NCI-H146 treated with DMSO at 0.1 percent for 48 hours (cell line): ENCODE results near the gene CD6.

Experiments
- DNase-seq: peaks from one replicate; lab custom pipeline; 2025; ENCODE audit not compliant: unreplicated experiment; lab: John Stamatoyannopoulos, UW

The CD6 gene

DNA sequence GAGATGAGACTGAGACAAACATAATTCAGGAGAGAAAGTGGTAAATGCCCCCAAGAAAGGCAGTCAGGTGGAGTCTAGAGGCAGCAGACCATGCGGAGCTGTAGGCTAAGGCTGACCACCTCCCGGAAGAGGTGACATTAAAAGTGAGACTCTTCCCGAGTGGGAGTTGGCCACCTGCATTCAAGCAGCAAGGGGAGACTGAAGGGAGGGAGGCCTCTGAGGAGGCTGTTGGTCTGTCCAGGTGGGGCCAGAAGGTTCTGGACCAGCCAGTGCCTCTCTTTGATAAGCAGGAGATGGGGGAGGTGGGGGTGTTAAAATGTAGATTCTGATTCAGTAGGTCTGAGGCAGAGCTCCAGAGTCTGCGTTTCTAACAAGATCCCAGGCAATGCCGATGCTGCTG, 37.5 kb downstream of the CD6 start:
- DNase-seq: no peak

DNA sequence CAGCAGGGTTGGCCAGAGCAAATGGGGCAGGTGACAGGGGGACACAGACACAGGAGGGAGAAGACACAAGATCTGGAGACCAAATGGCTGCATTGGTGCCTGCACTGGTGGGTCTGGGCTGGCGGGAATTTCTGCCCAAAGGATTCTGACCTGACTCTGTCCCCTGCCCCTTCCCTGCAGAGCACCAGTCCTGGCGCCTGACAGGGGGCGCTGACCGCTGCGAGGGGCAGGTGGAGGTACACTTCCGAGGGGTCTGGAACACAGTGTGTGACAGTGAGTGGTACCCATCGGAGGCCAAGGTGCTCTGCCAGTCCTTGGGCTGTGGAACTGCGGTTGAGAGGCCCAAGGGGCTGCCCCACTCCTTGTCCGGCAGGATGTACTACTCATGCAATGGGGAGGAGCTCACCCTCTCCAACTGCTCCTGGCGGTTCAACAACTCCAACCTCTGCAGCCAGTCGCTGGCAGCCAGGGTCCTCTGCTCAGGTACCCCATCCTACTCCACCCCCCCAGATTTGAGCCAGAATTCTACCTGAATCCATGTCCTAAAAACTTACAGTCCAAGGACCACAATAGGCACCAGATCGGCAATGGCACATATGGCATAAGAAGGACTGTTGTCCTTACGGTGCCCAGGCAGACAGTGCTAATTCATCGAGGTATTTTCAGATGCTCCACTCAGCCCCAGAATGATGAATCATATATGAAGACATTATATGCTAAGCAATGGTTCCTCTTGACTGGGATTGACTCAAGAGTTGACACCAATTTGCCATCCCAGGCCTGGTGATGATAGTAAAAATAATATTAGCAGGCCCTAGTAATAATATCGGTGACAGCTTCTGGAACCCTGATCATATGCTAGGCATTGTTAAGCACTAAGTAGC, 38.2 kb downstream of the CD6 start:
- no peak for DNase-seq

DNA sequence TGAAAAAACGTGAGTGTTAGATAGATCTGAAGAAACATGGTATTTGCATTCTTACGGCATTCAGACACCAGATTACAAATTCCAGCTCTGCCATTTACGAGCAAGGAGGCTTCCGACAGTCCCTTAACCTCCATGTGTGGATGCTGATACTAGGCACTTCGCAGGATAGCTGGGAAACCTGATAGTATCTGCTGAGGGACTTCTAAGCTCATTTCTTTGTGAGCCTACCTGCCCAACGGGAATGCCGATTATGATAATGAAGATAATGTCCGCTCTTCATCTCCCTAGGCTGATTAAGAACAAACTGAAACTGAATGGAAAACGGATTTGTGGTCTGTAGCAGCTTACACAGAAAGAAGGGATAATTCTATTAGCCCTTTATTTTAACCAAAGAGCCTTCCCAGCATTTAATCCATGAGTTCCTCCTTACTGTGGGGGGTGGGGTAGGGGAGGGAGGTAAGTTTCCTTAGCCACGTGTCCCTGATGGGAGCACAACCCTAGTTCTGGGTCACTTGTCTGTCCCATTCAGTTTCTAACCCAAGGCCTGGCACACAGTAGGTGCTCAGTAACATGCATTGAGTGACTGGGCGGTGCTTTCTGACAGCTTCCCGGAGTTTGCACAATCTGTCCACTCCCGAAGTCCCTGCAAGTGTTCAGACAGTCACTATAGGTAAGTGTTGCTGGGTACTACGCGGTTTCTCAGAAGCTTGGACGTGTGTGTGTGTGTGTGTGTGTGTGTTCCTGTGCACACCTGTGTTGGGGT, 39.2 kb downstream of the CD6 start:
- DNase-seq: no peak

DNA sequence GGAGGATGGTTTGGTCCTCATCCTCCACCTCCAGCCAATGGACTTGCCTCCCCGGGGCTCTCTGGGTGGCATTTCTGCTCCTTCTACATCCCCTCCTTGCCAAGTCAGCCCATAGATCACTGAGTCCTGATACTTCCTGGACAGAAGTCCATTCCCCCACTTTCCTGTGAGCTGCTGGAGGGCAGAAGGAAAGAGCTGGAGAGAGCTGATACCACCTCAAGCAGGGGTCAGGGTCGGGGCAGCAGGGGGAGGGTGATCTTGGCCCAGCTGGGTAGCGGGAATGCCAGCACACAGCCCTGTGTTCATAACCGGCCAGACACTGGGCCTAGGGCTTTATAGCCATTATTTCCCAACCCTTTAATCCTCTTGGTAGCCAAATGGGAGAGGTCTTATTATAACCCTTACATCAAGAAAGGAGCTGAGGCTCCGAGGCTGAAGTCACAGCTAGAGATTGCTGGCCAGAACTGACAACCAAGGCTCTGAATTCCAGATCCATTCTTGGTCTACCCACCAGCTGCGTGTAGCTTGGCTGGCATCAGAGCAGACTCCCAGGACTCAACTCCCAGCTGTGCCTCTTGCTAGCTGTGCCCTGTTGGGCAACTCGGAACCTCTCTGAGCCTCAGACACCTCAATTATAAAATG, 39.9 kb downstream of the CD6 start:
- no peak for DNase-seq

DNA sequence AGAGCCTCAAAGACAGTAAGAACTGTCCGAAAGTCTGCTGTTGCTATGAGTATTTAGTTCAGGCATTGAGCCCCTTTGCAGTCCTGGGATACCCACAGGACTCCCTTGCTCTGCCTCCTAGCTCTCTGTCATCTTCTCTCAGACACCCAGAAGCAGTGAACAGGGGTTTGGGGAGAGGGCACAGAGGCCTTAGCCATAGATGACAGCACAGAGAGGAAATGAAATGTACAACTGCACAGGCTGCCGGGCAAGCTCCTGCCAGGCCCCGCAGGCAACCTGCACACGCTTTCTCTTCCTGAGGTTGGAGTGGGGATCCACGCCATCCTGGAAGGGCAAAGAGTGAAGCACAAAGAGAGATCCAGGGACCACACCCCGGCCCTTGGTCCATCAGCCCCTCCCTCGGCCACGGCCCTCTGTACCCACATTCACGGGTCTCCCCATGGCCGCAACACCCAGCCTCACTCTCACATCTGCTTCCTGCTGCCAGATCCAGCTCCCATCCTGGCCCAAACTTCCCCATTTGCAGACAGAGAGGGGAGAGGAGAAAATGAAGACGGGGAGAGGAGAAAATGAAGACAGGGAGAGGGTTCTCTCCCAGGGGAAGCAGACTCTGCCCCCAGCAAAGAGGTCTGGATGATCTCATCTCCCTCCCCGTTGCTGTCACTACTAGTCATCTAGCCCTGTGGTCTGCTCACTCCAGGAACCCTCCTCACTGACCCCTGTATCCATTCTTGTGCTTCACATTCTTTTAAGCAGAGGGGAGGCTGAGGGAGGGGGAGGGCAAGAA, 40.7 kb downstream of the CD6 start:
- no peak for DNase-seq

DNA sequence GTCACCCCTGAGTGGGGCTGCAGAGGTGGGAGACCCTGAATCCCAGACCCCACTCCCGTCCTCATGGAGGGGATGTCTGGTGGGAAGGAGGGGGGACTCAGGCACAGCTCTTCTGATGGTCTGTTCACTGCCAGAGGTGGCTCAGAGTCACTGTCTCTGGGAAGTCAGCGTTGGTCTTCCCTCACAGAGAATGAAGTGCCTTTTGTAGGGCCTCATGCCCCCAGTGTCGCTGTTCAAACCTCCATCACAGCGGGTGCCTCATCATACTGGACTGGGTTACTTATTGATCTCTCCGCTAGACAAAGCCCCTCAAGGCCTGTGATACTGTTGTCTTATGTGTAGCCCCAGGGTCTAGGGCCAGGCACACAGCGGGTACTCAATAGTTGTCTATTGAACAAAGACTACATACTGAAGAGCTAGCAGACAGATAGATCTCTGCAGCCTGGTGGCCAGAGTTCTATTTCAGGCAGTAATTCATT, 41.3 kb downstream of the CD6 start:
- DNase-seq: peak; percentile 99

DNA sequence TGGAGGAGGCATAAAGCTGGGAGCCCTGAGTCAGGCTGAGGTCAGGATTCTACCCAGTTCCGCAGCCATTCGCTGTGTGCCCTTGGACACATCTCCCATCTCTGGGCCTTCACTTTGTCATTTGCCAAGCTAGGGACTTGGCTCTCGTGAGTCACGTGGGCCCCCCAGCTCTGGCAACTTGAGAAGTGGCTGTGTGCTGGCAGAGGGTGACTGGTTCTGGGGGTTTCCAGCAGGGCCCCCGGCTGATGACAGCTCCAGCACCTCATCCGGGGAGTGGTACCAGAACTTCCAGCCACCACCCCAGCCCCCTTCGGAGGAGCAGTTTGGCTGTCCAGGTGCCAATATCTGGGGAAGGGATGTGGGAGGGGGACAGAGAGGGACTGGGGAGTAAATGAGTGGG, 46.6 kb downstream of the CD6 start:
- DNase-seq: no peak

DNA sequence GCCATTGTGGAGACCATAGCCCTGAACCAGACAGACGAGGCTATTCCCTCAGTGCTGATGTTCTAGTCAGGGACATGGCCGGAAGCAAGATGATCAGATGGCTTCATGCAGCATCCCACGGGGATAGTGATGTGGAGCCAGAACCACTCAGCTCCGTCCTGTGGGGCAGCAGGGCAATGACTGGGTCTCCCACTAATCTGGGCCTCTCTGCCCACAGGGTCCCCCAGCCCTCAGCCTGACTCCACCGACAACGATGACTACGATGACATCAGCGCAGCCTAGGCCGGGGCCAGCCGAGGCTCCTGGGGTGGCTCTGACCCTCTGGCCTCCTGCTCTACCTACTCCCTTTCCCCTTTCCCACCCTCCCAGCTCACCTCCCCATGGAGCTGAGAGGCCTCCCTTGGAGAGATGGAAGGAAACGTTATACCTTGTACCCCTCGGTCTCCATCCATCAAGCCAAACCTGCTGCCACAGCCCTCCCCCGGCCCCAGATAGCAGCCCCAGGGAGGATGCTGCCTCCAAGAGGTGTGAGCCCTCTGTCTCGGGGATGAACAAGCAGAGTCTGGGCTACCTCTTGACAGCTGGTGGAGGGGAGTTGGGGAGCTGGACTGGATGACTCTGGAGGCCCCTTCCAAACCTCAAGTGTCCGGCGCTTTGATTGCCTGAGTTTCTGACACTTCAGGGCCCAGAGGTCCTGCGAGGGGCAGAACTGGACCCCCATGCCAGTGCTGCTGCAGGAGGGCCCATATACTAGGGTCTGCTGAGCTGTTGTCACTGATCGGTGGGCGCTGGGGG, 47.8 kb downstream of the CD6 start:
- DNase-seq: no peak

DNA sequence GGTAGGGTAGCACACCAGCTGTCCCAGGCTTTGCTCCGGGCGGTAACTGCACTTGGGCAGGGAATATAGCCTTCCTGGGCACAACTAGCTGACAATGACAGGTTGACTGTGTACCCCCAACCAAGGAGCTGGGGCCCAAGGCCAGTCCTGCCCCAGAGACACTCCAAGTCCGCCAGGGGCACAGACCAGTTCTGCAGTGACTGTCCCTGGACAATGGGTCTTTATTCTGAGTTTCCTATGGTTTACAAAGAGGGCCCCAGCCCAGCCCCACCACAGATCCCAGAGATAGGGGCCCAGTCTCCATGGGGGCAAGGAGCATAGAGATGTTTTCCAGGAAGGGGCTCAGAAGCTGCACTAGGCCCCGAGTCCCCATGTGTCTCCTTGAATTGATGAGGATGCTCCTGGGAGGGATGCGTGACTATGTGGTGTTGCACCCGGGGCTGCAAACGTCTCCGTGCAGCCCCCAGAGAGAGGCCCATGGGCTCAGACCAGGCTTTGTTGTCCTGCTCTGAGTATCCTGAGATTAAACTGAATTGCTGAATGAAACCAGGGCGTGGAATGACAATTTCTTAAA, 48.4 kb downstream of the CD6 start:
- no peak for DNase-seq

DNA sequence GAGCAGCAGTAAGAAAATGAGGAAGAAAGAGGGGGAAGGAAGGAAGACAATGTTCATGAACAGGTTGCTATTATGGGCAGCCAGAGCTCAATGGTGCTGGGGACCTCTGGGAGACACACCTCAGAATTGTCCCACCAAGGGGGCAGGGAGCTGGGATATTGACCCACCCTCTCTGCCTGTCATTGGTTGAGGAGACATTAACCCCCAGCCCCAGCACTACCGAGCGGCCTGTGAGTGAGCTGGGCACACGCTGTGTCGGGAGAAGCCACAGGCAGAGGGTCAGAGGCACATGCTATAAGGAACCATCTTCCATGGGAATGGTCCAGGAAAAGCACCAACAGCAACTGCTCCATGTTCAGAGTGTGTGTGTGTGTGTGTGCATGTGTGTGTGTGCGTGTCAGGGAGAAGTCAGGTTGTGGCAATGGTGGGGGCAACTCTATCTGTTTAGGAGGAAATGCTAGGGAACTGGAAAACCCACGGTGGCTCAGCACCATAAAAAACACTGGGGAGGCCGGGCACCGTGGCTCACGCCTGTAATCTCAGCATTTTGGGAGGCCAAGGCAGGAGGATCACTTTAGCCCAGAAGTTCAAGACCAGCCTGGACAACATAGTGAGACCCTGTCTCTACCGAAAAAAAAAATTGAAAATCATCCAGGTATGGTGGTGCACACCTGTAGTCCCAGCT, 49.2 kb downstream of the CD6 start:
- DNase-seq: no peak

DNA sequence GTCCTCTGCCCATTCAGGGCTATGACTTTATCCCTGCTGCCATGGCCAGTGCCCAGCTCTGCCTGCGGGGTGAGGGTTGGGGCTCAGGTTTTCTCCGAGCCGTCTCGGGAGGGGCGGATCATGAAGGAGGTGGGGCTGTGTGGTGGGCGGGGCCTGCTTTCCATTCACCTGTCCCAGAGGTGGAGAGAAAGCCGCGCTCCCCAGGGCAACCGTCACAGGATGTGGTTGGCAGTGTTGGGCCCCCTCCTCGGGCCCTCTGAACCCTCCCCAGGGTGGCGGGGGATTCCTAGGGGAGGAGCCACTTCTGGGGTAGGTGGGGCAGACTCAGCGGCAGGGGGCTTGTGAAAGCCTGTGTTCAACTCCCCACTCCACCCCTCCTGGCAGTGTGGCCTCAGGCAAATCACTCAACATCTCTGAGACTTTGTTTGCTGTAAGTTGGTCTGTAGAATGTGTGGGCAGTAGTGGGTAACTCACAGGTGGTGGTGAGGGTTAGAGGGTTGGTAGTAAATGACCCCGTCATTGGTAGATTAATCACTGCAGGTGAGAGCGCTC, 50.3 kb downstream of the CD6 start:
- no peak for DNase-seq

DNA sequence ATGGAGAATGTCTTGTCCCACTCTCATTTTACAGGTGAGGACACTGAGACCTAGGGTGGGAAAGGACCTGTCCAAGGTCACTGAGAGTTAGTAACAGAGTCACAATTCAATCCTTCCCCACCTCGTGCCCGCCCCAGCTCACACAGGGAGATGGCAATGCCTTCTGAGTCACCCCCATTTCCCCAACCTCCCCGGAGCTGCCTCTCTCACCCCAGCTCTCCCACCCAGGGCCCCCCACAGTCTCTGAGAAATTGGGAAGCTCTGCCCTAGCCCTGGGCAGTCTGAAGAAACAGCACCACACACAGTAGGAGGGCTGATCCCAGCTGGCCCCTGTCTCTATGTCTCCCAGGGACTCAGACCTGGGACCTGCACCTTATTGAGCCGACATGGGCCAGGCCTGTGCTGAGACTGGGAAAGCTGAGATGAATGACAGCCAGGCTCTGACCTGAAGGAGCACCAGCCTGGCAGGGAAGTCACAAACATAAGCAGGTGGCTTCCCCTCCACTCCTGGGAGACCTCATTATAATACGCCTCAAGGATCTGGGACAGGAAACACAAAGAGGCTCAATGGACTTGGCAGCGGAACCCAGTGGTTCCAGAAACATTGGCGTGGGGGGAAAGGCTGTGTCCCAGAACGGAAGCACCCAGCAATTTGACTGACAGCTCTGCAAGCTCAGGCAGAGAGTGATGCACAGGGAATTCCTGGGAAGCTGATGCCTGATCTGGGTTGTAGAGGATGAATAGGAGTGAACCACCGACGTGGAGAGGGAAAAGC, 51.0 kb downstream of the CD6 start:
- DNase-seq: no peak

DNA sequence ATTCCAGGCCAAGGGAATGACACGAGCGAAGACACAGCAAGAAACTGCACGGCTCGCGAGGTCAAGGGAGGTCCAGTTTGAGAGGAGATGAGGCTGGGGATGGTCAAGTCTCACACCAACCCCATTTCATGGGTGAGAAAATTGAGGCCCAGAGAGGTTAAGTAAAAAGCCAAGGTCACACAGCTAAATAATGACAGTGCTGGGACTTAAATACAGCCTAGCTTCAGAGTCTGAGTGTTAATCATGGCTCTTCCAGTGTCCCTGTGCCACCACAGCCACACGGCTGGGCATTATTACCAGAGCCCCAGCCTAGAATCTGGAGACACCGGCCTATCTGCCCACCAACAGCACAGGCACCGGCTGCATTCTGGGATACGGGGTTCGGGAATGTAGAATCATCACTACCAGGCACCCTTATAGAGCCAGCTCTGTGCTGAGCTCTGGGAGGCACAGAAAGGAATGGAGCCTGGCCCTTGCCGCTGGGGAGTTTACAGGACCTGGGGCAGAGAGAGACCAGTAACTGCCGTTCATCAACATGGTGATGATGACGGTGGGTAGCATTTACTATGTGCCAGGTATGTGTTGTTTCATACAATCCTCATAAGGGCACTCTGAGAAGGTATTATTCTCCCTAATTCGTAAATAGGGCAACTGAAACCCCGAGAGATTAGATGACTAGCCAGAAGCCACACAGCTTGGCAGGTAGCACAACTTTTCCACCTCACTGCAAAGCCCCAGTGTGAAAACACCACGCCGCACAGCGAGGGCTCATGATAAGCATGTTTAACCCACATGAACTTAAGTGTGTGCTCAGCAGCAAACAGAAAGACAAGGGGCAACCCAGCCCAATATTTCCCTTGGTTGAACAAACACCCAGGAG, 51.8 kb downstream of the CD6 start:
- DNase-seq: no peak

DNA sequence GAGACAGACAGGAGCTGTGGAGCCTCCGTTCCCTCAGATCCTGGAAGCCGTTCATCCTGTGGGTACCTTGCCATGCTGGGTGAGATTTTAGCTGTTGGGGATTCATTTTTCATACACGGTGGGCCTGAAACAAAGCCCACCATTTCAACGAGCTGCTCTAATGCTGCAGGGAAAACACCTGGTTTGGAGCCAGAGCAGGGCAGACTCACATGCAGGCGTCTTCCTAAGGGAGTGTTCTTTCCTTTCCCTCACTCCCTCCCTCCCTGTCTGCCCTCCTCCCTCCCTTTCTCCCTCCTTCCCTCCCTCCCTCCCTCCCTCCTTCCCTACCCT, 52.5 kb downstream of the CD6 start:
- no peak for DNase-seq

DNA sequence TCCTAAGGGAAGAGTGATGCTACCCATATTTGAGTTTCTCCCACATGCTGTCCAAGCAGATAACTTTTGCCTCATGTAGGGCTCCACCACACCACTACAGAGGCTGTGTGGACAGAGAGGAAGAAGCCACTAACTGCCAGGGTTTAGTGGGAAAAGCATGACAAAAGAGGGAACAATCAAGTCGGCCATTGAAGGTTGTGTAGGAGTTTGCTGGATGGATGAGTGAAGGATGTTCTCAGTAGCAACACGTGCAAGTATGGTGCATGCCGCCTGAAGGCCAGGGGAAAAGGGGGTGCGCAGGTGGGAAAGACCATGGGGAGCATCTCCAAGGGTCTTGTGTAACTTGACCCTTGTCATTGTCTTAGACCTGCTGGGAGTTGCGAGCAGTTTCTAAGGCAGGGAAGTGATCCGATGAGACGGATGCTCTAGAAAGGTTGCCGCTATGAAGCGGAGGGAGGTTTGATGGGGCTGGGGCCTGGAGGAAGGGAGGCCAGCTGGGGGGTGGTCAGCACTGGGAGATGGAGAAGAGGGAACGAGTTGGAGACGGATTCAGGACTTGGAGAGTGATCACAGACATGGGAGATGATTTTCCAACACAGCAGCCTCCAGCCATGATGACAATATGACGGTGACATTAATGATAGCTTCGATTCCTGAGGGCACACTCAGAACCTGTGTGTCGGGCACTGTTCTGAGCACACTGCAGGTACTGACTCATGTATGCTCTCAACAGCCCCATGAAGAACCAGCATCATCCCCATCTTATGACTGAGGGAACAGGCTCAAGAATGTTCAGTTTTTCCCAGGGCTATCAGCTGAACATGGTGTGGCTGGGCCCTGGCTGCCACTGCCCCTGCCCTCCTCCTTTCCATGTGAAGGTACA, 53.7 kb downstream of the CD6 start:
- no peak for DNase-seq

DNA sequence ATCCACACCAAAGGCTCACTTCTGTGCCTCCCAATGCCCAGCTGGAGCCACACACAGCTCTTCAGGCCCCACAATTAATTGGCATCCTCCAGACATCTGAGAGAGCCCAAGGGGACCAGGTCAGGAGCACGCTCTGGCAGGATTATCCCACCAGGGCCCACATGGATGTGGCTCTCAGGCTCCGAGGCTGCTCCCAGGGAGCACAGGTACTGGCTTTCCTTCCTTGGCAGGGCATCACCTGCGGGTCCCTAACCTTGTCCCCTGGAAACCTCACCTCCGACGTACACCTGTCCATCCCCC, 54.3 kb downstream of the CD6 start:
- DNase-seq: no peak
